Hepatocyte (in vitro differentiated cells): ENCODE results near the gene APBA1. TPM values are rescaled to one million over a fixed set of nuclear protein-coding genes. Genes with fewer than 3 reads are reported as not detected.
A peak's percentile ranks its signal among the peaks of the same experiment; 100 is the strongest.

ENCODE experiments used
- DNase-seq: peaks from one replicate; pipeline ENCODE4 v3.0.0-alpha.2; 2016; ENCODE audit warnings: low spot score
- H2AFZ ChIP-seq: fragments of 200-600 bp; sonication (generic); 2 replicates; pipeline ENCODE4 v1.6.0; 2016; ENCODE audit warnings: antibody characterized with exemption, mild to moderate bottlenecking
- H3K27ac ChIP-seq: fragments of 200-600 bp; sonication (generic); 2 replicates; pipeline ENCODE4 v1.5.1; 2016; ENCODE audit warnings: mild to moderate bottlenecking
- H3K27me3 ChIP-seq: fragments of 200-600 bp; sonication (generic); 2 replicates; pipeline ENCODE4 v1.6.1; 2016
- H3K36me3 ChIP-seq: fragments of 200-600 bp; sonication (generic); replicated peaks from 2 replicates; pipeline ENCODE4 v1.5.1; 2016; ENCODE audit warnings: low read depth; ENCODE audit not compliant: insufficient read depth
- H3K4me1 ChIP-seq: fragments of 200-600 bp; sonication (generic); 2 replicates; pipeline ENCODE4 v1.5.1; 2016; ENCODE audit warnings: mild to moderate bottlenecking, moderate library complexity; ENCODE audit not compliant: insufficient read depth
- H3K4me2 ChIP-seq: fragments of 200-600 bp; sonication (generic); 2 replicates; pipeline ENCODE4 v1.6.0; 2016
- H3K4me3 ChIP-seq: fragments of 200-600 bp; sonication (generic); 2 replicates; pipeline ENCODE4 v1.5.1; 2016; ENCODE audit warnings: mild to moderate bottlenecking
- H3K79me2 ChIP-seq: fragments of 200-600 bp; sonication (generic); 2 replicates; pipeline ENCODE4 v1.6.0; 2017; ENCODE audit warnings: mild to moderate bottlenecking
- H3K9me2 ChIP-seq: fragments of 200-600 bp; sonication (generic); replicated peaks from 2 replicates; pipeline ENCODE4 v1.6.0; 2017; ENCODE audit warnings: mild to moderate bottlenecking; ENCODE audit not compliant: insufficient read depth
- H3K9me3 ChIP-seq: fragments of 200-600 bp; sonication (generic); 2 replicates; pipeline ENCODE4 v1.5.1; 2016; ENCODE audit warnings: low read depth, mild to moderate bottlenecking
- H4K20me1 ChIP-seq: fragments of 200-600 bp; sonication (generic); 2 replicates; pipeline ENCODE4 v1.6.0; 2016; ENCODE audit warnings: mild to moderate bottlenecking; ENCODE audit not compliant: insufficient read depth, poor library complexity, severe bottlenecking
- EZH2 ChIP-seq: fragments of 200-600 bp; sonication (generic); IDR thresholded peaks from 2 replicates; pipeline ENCODE4 v1.6.1; 2016; ENCODE audit warnings: antibody characterized with exemption, mild to moderate bottlenecking, borderline replicate concordance
- EZH2phosphoT487 ChIP-seq: fragments of 200-600 bp; sonication (generic); IDR thresholded peaks from one replicate; pipeline ENCODE4 v1.6.1; 2018; ENCODE audit warnings: antibody characterized with exemption, mild to moderate bottlenecking, low read depth, moderate library complexity; ENCODE audit not compliant: unreplicated experiment, severe bottlenecking
- WGBS: methylation state at CpG from one replicate; pipeline ENCODE4 v1.1.6; 2016; ENCODE audit warnings: low lambda C conversion rate; ENCODE audit errors: missing lambda C conversion rate; 5-methylcytosine and 5-hydroxymethylcytosine counted together
- polyA plus RNA-seq: library from polyadenylated mRNA; unstranded; fragments of >200 nt; fragmentation: Nextera tagmentation; extraction: Ambion mirVana; gene quantifications from 2 replicates; pipeline ENCODE4 v1.2.1, GENCODE V29; 2016
- total RNA-seq: library from RNA; depleted of rRNA; stranded (reverse); fragments of >200 nt; gene quantifications from 2 replicates; pipeline ENCODE4 v1.2.3, GENCODE V29; 2014
- TF ChIP-seq, protein P1 (sequence below): fragments of 200-600 bp; sonication (generic); IDR thresholded peaks from 2 replicates; pipeline ENCODE4 v1.5.1; 2016; ENCODE audit warnings: antibody characterized with exemption, mild to moderate bottlenecking; ENCODE audit not compliant: poor library complexity

The APBA1 gene
- total and polyA plus RNA-seq, 2 experiments from 2014 or later: 1.5 to 12.0 TPM

- 1% methylated on average over 55 of the region's 60 CpGs for WGBS
- no peaks in the 10 kb centered on the region for H3K36me3 ChIP-seq
- H3K9me2 ChIP-seq: no peaks in the 10 kb centered on the region
These were observed 582 bp upstream of the APBA1 start for GRCh38 chr9:69672596-69673310.

GRCh38 chr9:69671311-69671878, 776 bp downstream of the APBA1 start:
- Histone ChIP-seq H3K4me1 (peaks cover 6% of the 10 kb centered on the region), H3K4me3 (peak overlapping the region; percentile 89), H2AFZ (peak overlapping the region; percentile 97), H3K36me3 (no peaks in the 10 kb centered on the region), H3K9me2 (no peaks in the 10 kb centered on the region), H3K27ac (peak overlapping the region; percentile 56), H3K27me3 (peaks cover 10% of the 10 kb centered on the region), H3K9me3 (no peaks in the 10 kb centered on the region), H4K20me1 (no peaks in the 10 kb centered on the region), H3K79me2 (no peaks in the 10 kb centered on the region), H3K4me2 (peak overlapping the region; percentile 98)
- TF ChIP-seq, protein P1, sequence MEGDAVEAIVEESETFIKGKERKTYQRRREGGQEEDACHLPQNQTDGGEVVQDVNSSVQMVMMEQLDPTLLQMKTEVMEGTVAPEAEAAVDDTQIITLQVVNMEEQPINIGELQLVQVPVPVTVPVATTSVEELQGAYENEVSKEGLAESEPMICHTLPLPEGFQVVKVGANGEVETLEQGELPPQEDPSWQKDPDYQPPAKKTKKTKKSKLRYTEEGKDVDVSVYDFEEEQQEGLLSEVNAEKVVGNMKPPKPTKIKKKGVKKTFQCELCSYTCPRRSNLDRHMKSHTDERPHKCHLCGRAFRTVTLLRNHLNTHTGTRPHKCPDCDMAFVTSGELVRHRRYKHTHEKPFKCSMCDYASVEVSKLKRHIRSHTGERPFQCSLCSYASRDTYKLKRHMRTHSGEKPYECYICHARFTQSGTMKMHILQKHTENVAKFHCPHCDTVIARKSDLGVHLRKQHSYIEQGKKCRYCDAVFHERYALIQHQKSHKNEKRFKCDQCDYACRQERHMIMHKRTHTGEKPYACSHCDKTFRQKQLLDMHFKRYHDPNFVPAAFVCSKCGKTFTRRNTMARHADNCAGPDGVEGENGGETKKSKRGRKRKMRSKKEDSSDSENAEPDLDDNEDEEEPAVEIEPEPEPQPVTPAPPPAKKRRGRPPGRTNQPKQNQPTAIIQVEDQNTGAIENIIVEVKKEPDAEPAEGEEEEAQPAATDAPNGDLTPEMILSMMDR: no peak
- TF ChIP-seq EZH2phosphoT487 (no peak), EZH2 (no peak)
- WGBS: 55% methylated on average over 15 of the region's 15 CpGs
- DNase-seq: no peak

More at GRCh38 chr9:69672596-69673310, 582 bp upstream of the APBA1 start:
- peak overlapping the region; percentile 94 for H2AFZ ChIP-seq
- H3K79me2 ChIP-seq: no peaks in the 10 kb centered on the region
- peak; percentile 92 for DNase-seq
- peak overlapping the region; percentile 68 for H3K4me3 ChIP-seq
- no peaks in the 10 kb centered on the region for H4K20me1 ChIP-seq
- H3K4me2 ChIP-seq: peak overlapping the region; percentile 98
- TF ChIP-seq, protein P1: peak; percentile 91
- TF ChIP-seq EZH2phosphoT487: no peak
- no peak for TF ChIP-seq EZH2
- H3K27ac ChIP-seq: peak overlapping the region; percentile 83
- peaks cover 6% of the 10 kb centered on the region for H3K4me1 ChIP-seq
- no peaks in the 10 kb centered on the region for H3K9me3 ChIP-seq
- peaks cover 10% of the 10 kb centered on the region for H3K27me3 ChIP-seq

- no peak overlapping the region for H2AFZ ChIP-seq
- no peaks in the 10 kb centered on the region for H3K9me2 ChIP-seq
- no peaks in the 10 kb centered on the region for H3K9me3 ChIP-seq
- peaks cover 10% of the 10 kb centered on the region for H3K27me3 ChIP-seq
- no peak overlapping the region for H3K4me2 ChIP-seq
- H3K4me1 ChIP-seq: no peaks in the 10 kb centered on the region
- no peaks in the 10 kb centered on the region for H4K20me1 ChIP-seq
- no peak for DNase-seq
- H3K27ac ChIP-seq: no peak overlapping the region
- 97% methylated on average over 1 of the region's 1 CpG for WGBS
- no peak overlapping the region for H3K4me3 ChIP-seq
- H3K79me2 ChIP-seq: no peaks in the 10 kb centered on the region
- TF ChIP-seq EZH2 (no peak), EZH2phosphoT487 (no peak)
- TF ChIP-seq, protein P1: no peak
- no peaks in the 10 kb centered on the region for H3K36me3 ChIP-seq
These were observed 4.9 kb downstream of the APBA1 start for GRCh38 chr9:69667306-69667705.
